OCI-LY3 (cell line): ENCODE data around the gene TLE3.
A peak's percentile ranks its signal among the peaks of the same experiment; 100 is the strongest.

Experiments used
- H2AFZ ChIP-seq: fragments of 200-600, 300-600 bp; shearing (Covaris generic); 2 replicates; pipeline ENCODE4 v1.6.0; 2014; ENCODE audit warnings: antibody characterized with exemption, low read depth, low read length
- H3K27ac ChIP-seq: fragments of 200-600, 300-600 bp; sonication (generic); 2 replicates; pipeline ENCODE4 v1.5.1; 2014; ENCODE audit warnings: mild to moderate bottlenecking, low read length, moderate library complexity, mixed read lengths
- H3K27me3 ChIP-seq: fragments of 200-600, 300-600 bp; sonication (generic); 2 replicates; pipeline ENCODE4 v1.6.1; 2014; ENCODE audit warnings: low read depth, low read length, mixed read lengths
- H3K36me3 ChIP-seq: fragments of 200-600, 300-600 bp; sonication (generic); replicated peaks from 2 replicates; pipeline ENCODE3; 2014; ENCODE audit warnings: low read depth, low read length, mixed read lengths
- H3K4me1 ChIP-seq: fragments of 300-600, 200-600 bp; sonication (generic); 2 replicates; pipeline ENCODE4 v1.6.1; 2014; ENCODE audit warnings: low read length, mixed read lengths
- H3K4me2 ChIP-seq: fragments of 200-600, 300-600 bp; sonication (generic); 2 replicates; pipeline ENCODE4 v1.6.1; 2014; ENCODE audit warnings: low read length, mixed read lengths
- H3K4me3 ChIP-seq: fragments of 300-600, 200-600 bp; sonication (generic); 2 replicates; pipeline ENCODE4 v1.5.1; 2014; ENCODE audit warnings: antibody characterized with exemption, mild to moderate bottlenecking, low read length, moderate library complexity
- H3K79me2 ChIP-seq: fragments of 300-600, 200-600 bp; shearing (Covaris generic); 2 replicates; pipeline ENCODE4 v1.6.1; 2014; ENCODE audit warnings: mild to moderate bottlenecking, low read length, mixed read lengths
- H3K9ac ChIP-seq: fragments of 300-600, 200-600 bp; shearing (Covaris generic); 2 replicates; pipeline ENCODE4 v1.6.0; 2014; ENCODE audit warnings: mild to moderate bottlenecking, low read length, moderate library complexity
- H3K9me3 ChIP-seq: fragments of 200-600, 300-600 bp; shearing (Covaris generic); 2 replicates; pipeline ENCODE4 v1.6.1; 2014; ENCODE audit warnings: low read length, mixed read lengths; ENCODE audit not compliant: insufficient read depth
- H4K20me1 ChIP-seq: fragments of 200-600, 300-600 bp; sonication (generic); 2 replicates; pipeline ENCODE4 v1.6.1; 2016; ENCODE audit warnings: low read length, mixed read lengths; ENCODE audit not compliant: insufficient read depth
- EZH2phosphoT487 ChIP-seq: fragments of 200-600 bp; shearing (Covaris generic); IDR thresholded peaks from 2 replicates; pipeline ENCODE4 v1.6.1; 2018; ENCODE audit warnings: antibody characterized with exemption, mixed run types, low read depth
- TF ChIP-seq, protein P1 (sequence below): fragments of 200-600, 300-600 bp; sonication (generic); IDR thresholded peaks from 2 replicates; pipeline ENCODE4 v1.5.1; 2014; ENCODE audit warnings: antibody characterized with exemption, low read length, low read depth

Gene TLE3

DNA sequence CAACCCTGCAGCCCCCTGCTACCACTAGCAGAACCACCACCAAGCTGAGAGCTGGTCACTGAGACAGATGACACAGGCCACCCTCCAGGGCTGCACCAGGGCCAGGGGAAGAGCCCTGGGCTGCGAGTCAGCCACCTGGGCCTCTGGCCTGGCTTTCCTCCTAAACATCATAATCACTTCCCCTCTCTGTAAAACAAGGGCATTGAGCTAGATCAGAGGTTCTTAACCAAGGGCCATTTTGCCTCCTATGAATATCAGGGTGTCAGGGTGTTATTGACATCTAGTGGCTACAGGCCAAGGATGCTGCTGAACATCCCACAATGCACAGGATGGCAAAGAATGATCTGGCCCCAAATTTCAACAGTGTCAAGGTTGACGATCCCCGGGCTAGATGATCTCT lies 25.2 kb downstream of the TLE3 start:
- no peaks in the 10 kb centered on the region for H3K9me3 ChIP-seq
- no peaks in the 10 kb centered on the region for H3K4me1 ChIP-seq
- H3K27ac ChIP-seq = no peak overlapping the region
- H3K4me2 ChIP-seq = no peak overlapping the region
- peaks cover 95% of the 10 kb centered on the region for H3K79me2 ChIP-seq
- H4K20me1 ChIP-seq = peaks cover 100% of the 10 kb centered on the region
- no peak overlapping the region for H2AFZ ChIP-seq
- H3K27me3 ChIP-seq = no peaks in the 10 kb centered on the region
- TF ChIP-seq EZH2phosphoT487 = no peak
- TF ChIP-seq, protein P1, sequence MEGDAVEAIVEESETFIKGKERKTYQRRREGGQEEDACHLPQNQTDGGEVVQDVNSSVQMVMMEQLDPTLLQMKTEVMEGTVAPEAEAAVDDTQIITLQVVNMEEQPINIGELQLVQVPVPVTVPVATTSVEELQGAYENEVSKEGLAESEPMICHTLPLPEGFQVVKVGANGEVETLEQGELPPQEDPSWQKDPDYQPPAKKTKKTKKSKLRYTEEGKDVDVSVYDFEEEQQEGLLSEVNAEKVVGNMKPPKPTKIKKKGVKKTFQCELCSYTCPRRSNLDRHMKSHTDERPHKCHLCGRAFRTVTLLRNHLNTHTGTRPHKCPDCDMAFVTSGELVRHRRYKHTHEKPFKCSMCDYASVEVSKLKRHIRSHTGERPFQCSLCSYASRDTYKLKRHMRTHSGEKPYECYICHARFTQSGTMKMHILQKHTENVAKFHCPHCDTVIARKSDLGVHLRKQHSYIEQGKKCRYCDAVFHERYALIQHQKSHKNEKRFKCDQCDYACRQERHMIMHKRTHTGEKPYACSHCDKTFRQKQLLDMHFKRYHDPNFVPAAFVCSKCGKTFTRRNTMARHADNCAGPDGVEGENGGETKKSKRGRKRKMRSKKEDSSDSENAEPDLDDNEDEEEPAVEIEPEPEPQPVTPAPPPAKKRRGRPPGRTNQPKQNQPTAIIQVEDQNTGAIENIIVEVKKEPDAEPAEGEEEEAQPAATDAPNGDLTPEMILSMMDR = peak; percentile 19; the same call in 1 of the 2 replicates
- H3K9ac ChIP-seq = no peak overlapping the region
- H3K36me3 ChIP-seq = peaks cover 99% of the 10 kb centered on the region
- H3K4me3 ChIP-seq = no peak overlapping the region

DNA sequence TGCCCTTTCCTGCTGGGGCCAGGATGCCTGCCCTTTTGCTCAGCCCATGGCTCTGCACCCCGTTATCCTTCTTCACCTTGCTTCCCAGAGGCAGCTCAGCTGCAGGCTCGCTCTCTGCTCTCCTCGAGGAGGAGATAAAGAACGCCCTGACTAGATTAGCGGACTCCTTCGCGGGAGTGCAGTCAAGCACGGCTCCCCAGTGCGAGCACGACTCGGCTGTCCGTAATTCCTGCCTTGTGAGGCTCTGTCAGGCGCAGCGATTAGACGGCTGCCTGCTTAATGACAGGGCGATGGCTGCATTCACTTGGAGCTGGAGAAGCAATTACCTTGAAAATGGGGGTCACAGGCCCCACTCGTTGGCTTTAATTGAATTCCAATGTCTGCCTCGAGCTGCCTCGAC lies 25.9 kb downstream of the TLE3 start:
- TF ChIP-seq, protein P1 = no peak
- no peak for TF ChIP-seq EZH2phosphoT487
- H3K79me2 ChIP-seq = peaks cover 95% of the 10 kb centered on the region
- H3K9me3 ChIP-seq = no peaks in the 10 kb centered on the region
- no peaks in the 10 kb centered on the region for H3K4me1 ChIP-seq
- H4K20me1 ChIP-seq = peaks cover 100% of the 10 kb centered on the region
- H3K4me2 ChIP-seq = no peak overlapping the region
- H3K27me3 ChIP-seq = no peaks in the 10 kb centered on the region
- no peak overlapping the region for H2AFZ ChIP-seq
- no peak overlapping the region for H3K27ac ChIP-seq
- no peak overlapping the region for H3K4me3 ChIP-seq
- H3K36me3 ChIP-seq = peaks cover 99% of the 10 kb centered on the region
- no peak overlapping the region for H3K9ac ChIP-seq

DNA sequence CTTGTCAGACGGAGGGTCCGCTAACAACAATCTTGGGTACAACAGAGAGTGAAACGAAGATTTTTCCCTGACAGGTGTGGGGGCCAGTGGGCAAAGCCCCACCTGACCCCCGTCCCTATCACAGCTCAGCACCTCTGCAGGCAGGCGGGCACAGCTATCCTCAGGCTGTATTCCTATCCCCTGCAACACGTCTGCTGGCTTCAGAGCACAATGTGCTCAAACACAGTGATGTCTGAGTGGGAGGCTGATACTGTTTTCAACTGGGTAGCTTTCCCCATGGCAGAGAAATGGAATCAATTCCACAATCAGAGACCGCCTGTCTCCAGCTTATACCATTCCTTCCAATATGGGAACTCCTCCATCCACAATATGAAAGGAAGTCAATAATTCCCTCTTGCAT lies 28.0 kb downstream of the TLE3 start:
- Histone ChIP-seq H3K9me3 (no peaks in the 10 kb centered on the region), H3K27me3 (no peaks in the 10 kb centered on the region), H3K36me3 (peaks cover 99% of the 10 kb centered on the region), H3K9ac (no peak overlapping the region), H3K4me1 (no peaks in the 10 kb centered on the region), H3K79me2 (peaks cover 89% of the 10 kb centered on the region), H3K4me3 (no peak overlapping the region), H4K20me1 (peaks cover 100% of the 10 kb centered on the region), H3K27ac (no peak overlapping the region), H2AFZ (no peak overlapping the region), H3K4me2 (no peak overlapping the region)
- TF ChIP-seq EZH2phosphoT487 = no peak

DNA sequence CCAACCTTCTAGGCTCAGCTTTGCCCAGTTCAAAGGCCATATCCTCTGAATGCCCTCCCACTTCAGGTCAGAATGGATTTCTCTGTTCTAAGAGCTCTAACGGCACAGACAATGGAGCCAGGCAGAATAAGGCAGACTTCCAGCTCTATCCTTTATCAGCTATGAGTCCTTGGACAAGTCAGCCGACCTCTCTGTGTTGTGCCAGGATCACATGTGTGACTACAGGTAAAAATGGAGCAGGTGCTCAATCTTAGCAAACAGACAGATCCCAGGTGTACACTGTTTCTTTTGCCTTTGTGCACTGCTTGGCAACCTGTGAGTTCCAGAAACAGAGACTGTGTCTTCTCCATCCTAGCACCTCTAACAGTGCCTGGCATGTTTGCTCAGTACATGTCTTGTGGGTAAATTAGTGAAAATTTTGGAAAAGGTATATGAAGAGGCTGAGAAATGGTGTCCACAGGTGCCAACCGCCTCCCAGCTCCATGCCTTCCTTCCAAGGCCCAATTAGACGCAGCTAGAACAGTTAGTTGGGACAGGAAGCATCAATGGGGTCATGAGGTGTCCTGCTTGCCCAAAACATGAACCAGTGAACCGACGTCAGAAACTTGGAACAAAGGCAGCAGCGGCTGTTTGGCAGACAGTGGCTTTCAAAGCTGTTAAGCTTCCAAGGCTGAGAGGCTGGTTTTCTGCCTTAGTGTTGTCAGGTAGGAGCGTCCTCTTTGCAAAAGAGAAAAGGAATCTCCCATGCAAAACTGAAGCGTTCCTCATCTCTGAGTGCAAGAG lies 28.7 kb downstream of the TLE3 start:
- H3K36me3 ChIP-seq = peaks cover 99% of the 10 kb centered on the region
- H3K9me3 ChIP-seq = no peaks in the 10 kb centered on the region

More for the DNA sequence above, 28.7 kb downstream of the TLE3 start:
- Histone ChIP-seq H3K4me2 (no peak overlapping the region), H2AFZ (no peak overlapping the region), H3K27me3 (no peaks in the 10 kb centered on the region), H3K9ac (no peak overlapping the region), H3K4me1 (no peaks in the 10 kb centered on the region), H3K27ac (no peak overlapping the region), H3K4me3 (no peak overlapping the region), H4K20me1 (peaks cover 100% of the 10 kb centered on the region), H3K79me2 (peaks cover 85% of the 10 kb centered on the region)
- no peak for TF ChIP-seq EZH2phosphoT487
- TF ChIP-seq, protein P1 = no peak
